IMR-90 (cell line): ENCODE results near the gene GPLD1.

Experiments used
- CEBPB ChIP-seq: IDR thresholded peaks from 2 replicates; pipeline ENCODE4 v1.6.1; 2012; ENCODE audit warnings: low read depth, low read length, improper control_type of control experiment
- CHD1 ChIP-seq: IDR thresholded peaks from 2 replicates; pipeline ENCODE4 v1.6.1; 2012; ENCODE audit warnings: low read depth, low read length, improper control_type of control experiment
- FOS ChIP-seq: fragments of 150-350 bp; IDR thresholded peaks from 2 replicates; pipeline ENCODE4 v1.6.1; 2016; ENCODE audit warnings: low read depth, low read length
- MAZ ChIP-seq: IDR thresholded peaks from 2 replicates; pipeline ENCODE4 v1.6.1; 2012; ENCODE audit warnings: low read depth, mild to moderate bottlenecking, low read length, improper control_type of control experiment, moderate library complexity, borderline replicate concordance
- POLR2A ChIP-seq: IDR thresholded peaks from 2 replicates; pipeline ENCODE4 v1.6.1; 2012; ENCODE audit warnings: mild to moderate bottlenecking, low read depth, low read length
- RFX5 ChIP-seq: IDR thresholded peaks from 2 replicates; pipeline ENCODE4 v1.8.0; 2012; ENCODE audit warnings: low read depth, mild to moderate bottlenecking, low read length, moderate library complexity
- TF ChIP-seq, protein P1 (sequence below): conservative IDR thresholded peaks from 2 replicates; pipeline ENCODE4 v1.5.1; 2012; ENCODE audit warnings: mild to moderate bottlenecking, low read depth, low read length, improper control_type of control experiment

DNA sequence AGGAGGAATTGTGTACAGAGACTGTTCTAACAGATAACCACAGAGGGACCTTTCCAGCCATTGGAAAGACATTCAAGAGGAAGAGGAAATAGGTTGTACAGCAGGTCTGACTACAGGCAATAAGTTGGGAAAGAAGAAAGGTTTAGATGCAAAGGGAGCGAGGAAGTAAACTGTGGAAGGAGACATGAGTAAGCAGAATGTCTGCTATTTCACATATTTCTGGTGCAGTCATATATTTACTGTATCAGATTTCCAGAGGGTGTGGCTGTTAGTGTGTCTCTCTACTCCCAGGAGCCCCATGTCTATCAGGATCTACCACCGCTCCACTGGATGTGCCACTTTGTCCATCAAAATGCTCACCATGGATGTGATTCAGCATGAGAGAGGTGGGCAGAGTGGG, 60.8 kb downstream of the GPLD1 start:
- TF ChIP-seq, protein P1, sequence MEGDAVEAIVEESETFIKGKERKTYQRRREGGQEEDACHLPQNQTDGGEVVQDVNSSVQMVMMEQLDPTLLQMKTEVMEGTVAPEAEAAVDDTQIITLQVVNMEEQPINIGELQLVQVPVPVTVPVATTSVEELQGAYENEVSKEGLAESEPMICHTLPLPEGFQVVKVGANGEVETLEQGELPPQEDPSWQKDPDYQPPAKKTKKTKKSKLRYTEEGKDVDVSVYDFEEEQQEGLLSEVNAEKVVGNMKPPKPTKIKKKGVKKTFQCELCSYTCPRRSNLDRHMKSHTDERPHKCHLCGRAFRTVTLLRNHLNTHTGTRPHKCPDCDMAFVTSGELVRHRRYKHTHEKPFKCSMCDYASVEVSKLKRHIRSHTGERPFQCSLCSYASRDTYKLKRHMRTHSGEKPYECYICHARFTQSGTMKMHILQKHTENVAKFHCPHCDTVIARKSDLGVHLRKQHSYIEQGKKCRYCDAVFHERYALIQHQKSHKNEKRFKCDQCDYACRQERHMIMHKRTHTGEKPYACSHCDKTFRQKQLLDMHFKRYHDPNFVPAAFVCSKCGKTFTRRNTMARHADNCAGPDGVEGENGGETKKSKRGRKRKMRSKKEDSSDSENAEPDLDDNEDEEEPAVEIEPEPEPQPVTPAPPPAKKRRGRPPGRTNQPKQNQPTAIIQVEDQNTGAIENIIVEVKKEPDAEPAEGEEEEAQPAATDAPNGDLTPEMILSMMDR: no peak
- TF ChIP-seq POLR2A (no peak), FOS (no peak), MAZ (no peak), RFX5 (no peak), CEBPB (no peak), CHD1 (no peak)
